ENCODE data around the gene PITPNC1. TPM values are rescaled to one million over a fixed set of nuclear protein-coding genes. Genes with fewer than 3 reads are reported as not detected.
"Not testable (repeated sequence)": the region's sequence is repeated elsewhere in the genome, so short reads cannot be mapped to it uniquely, and the experiment has no call there.

PITPNC1 gene
- total RNA-seq, 6 donors from 2014 or later: 8.5 to 23.3 (median 13.7) TPM

DNA sequence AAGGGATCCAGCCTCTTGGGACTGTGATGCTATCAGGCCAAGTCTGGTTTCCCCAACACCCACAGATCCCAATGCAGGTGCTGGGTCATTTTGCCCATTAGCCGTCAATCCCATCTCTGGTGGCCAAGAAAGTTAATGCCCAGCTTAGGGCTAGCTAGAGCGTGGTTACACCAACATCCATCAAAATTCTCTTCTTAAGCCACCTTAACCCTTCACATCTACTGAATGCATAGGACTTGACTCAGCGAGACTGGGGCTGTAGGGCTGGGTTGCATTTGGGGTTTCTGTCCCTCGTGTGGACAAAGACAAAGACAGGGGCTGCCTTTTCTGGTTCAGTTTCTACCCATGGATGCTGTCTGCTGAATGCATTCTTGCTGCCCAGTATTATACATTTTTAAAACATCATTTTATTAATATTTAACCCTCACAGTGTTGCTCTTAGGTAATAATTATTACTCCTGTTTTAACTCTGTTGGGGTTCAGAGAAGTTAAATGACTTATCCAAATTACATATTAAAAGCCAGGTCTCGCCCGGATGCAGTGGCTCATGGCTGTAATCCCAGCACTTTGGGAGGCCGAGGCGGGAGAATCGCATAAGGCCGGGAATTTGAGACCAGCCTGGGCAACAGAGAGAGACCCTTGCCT is 199.5 kb downstream of the PITPNC1 start:
- DNase-seq (no peak), ATAC-seq (ENCODE audit: low FRiP score in 2 of 2) (no peak)
- Histone ChIP-seq H3K9me3 (no peaks in the 10 kb centered on the region), H3K36me3 (peaks cover 0 to 14% (median 2%) of the 10 kb centered on the region in 4 donors), H3K27me3 (no peaks in the 10 kb centered on the region), H3K4me3 (no peak overlapping the region), H3K27ac (no peak overlapping the region), H3K4me1 (no peaks in the 10 kb centered on the region)
- no peak for TF ChIP-seq EP300 (IDR thresholded peaks at IDR 0.05)
- TF ChIP-seq POLR2AphosphoS5 (IDR thresholded peaks at IDR 0.05): no peak
- TF ChIP-seq, protein P1, sequence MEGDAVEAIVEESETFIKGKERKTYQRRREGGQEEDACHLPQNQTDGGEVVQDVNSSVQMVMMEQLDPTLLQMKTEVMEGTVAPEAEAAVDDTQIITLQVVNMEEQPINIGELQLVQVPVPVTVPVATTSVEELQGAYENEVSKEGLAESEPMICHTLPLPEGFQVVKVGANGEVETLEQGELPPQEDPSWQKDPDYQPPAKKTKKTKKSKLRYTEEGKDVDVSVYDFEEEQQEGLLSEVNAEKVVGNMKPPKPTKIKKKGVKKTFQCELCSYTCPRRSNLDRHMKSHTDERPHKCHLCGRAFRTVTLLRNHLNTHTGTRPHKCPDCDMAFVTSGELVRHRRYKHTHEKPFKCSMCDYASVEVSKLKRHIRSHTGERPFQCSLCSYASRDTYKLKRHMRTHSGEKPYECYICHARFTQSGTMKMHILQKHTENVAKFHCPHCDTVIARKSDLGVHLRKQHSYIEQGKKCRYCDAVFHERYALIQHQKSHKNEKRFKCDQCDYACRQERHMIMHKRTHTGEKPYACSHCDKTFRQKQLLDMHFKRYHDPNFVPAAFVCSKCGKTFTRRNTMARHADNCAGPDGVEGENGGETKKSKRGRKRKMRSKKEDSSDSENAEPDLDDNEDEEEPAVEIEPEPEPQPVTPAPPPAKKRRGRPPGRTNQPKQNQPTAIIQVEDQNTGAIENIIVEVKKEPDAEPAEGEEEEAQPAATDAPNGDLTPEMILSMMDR (IDR thresholded peaks at IDR 0.05): no peak
- no peak for TF ChIP-seq POLR2A (IDR thresholded peaks at IDR 0.05)
- 94 to 98% methylated on average over 10 of the region's 10 CpGs for WGBS, 2 donors

DNA sequence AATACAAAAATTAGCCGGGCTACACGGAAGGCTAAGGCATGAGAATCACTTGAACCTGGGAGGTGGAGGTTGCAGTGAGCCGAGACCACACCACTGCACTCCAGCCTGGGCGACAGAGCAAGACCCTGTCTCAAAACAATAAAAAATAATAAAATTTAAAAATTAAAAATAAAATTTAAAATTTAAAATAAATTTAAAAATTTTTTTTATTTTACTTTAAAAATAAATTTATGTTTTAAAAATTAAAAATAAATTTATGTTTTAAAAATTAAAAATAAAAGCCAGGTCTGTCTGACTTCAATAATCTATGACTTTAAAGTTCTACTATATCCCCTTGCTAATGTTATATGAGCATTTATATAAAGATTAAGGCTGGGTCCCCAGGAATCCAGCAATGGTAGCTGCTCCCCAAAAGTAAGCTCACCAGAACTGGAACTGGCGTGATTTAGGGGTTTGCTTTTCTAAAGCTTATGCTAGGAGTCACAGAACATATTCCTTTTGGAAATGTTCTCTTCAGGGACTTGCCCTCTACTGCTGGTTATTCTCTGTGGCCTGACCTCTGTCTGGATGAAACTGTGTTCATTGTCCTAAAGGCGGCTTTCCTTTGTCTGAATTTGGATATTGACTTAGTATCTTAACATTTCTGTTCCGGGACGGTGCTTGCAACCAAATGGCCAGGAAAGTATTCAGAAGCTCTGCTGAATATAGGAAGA is 200.5 kb downstream of the PITPNC1 start:
- Histone ChIP-seq H3K4me1 (peaks cover 0 to under 1% (median 0%) of the 10 kb centered on the region in 4 donors), H3K36me3 (peaks cover 0 to 14% (median 2%) of the 10 kb centered on the region in 4 donors), H3K4me3 (no peak overlapping the region), H3K27ac (no peak overlapping the region), H3K27me3 (no peaks in the 10 kb centered on the region), H3K9me3 (no peaks in the 10 kb centered on the region)
- TF ChIP-seq POLR2AphosphoS5 (IDR thresholded peaks at IDR 0.05) (no peak), POLR2A (IDR thresholded peaks at IDR 0.05) (no peak), EP300 (IDR thresholded peaks at IDR 0.05) (no peak)
- TF ChIP-seq, protein P1 (IDR thresholded peaks at IDR 0.05): no peak
- ATAC-seq (ENCODE audit: low FRiP score in 2 of 2) (no peak), DNase-seq (no peak)
- WGBS, 2 donors: 91 to 92% methylated on average over 8 of the region's 8 CpGs

DNA sequence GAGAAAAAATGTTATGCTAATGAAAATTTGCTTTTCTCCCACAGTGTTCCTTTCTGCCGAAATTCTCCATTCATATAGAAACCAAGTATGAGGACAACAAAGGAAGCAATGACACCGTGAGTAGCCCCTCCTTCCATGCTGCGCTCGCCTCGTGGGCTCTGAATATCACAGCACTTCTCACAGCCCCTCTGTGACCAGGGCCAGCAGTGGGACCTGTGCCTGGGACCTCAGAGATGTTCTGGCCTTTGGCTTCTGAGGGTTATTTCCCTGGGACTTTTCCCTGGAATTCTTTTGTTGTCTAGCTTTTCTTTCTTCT is 201.0 kb downstream of the PITPNC1 start:
- Histone ChIP-seq H3K4me3 (no peak overlapping the region), H3K27ac (no peak overlapping the region), H3K27me3 (no peaks in the 10 kb centered on the region), H3K4me1 (peaks cover 0 to 6% (median 1%) of the 10 kb centered on the region in 4 donors), H3K36me3 (peaks cover 0 to 14% (median 2%) of the 10 kb centered on the region in 4 donors), H3K9me3 (no peaks in the 10 kb centered on the region)
- ATAC-seq (ENCODE audit: low FRiP score in 2 of 2) (no peak), DNase-seq (no peak)
- 76 to 89% methylated on average over 5 of the region's 5 CpGs for WGBS, 2 donors
- TF ChIP-seq EP300 (IDR thresholded peaks at IDR 0.05) (no peak), POLR2AphosphoS5 (IDR thresholded peaks at IDR 0.05) (no peak), POLR2A (IDR thresholded peaks at IDR 0.05) (no peak)
- TF ChIP-seq, protein P1 (IDR thresholded peaks at IDR 0.05): no peak

DNA sequence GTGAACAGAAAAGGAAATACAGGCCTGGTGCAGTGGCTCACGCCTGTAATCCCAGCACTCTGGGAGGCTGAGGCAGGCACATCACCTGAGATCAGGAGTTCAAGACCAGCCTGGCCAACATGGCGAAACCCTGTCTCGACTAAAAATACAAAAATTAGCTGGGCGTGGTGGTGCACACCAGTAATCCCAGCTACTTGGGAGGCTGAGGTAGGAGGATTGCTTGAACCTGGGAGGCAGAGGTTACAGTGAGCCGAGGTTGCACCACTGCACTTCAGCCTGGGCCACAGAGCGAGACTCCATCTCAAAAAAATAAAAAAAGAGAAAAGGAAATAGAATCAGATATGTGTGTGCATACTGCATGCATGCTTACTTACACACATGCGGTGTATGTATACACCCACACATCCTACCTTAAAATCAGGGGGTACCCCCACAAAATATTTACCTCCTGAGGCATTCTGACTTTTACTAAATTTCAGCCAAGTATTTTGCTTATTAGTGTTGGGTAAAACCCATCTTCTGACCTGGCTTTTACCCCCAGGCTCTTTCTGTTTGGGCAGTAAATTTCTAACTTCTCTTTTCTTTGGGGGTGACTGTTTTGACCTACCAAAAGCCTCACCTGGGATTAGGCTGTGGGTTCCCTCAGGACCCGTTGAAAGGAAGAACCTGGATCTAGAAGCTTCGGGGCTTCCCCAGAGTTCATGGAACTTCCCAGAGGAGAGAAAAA is 201.8 kb downstream of the PITPNC1 start:
- not testable (repeated sequence) for DNase-seq; ATAC-seq (ENCODE audit: low FRiP score in 2 of 2); H3K4me3 ChIP-seq; H3K27me3 ChIP-seq; H3K4me1 ChIP-seq; H3K27ac ChIP-seq; H3K9me3 ChIP-seq
- 94 to 95% methylated on average over 9 of the region's 9 CpGs for WGBS, 2 donors
- peaks cover 0 to 14% (median 2%) of the 10 kb centered on the region in 4 donors for H3K36me3 ChIP-seq

DNA sequence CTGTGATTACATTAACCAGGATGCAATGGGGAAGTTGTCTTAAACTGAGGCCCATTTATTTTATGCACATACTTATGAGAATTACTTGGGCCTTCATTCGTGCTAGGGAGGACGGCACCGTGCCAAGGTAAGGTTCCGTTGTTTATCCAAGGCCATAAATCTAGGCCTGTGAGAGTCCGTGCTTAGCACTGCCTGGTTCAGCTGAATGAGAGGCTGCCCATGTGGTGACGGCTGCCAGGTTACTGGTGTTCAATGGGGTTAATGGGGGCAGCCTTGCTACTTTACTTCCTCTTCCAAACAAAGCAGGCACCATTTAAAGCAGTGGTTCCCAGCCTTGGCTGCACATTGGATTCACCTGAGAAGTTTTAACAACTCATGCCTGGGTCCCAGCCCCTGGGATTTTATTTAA is 205.6 kb downstream of the PITPNC1 start:
- Histone ChIP-seq H3K4me1 (peaks cover 0 to 9% (median 5%) of the 10 kb centered on the region in 4 donors), H3K36me3 (peaks cover 0 to 14% (median 2%) of the 10 kb centered on the region in 4 donors), H3K9me3 (no peaks in the 10 kb centered on the region), H3K27me3 (no peaks in the 10 kb centered on the region), H3K27ac (no peak overlapping the region), H3K4me3 (no peak overlapping the region)
- no peak for TF ChIP-seq POLR2AphosphoS5 (IDR thresholded peaks at IDR 0.05)
- TF ChIP-seq, protein P1 (IDR thresholded peaks at IDR 0.05): no peak
- ATAC-seq (ENCODE audit: low FRiP score in 2 of 2) (no peak), DNase-seq (no peak)
- 59 to 74% methylated on average over 6 of the region's 6 CpGs for WGBS, 2 donors

Data from upper lobe of left lung (tissue), 6 donors.